ENCODE measurements around the gene GPSM1. TPM values are rescaled to one million over a fixed set of nuclear protein-coding genes. Genes with fewer than 3 reads are reported as not detected.

Gene GPSM1
- polyA plus RNA-seq, 1 of the 3 experiments (the other 2 are of a cell fraction) = 26.7 TPM

DNA sequence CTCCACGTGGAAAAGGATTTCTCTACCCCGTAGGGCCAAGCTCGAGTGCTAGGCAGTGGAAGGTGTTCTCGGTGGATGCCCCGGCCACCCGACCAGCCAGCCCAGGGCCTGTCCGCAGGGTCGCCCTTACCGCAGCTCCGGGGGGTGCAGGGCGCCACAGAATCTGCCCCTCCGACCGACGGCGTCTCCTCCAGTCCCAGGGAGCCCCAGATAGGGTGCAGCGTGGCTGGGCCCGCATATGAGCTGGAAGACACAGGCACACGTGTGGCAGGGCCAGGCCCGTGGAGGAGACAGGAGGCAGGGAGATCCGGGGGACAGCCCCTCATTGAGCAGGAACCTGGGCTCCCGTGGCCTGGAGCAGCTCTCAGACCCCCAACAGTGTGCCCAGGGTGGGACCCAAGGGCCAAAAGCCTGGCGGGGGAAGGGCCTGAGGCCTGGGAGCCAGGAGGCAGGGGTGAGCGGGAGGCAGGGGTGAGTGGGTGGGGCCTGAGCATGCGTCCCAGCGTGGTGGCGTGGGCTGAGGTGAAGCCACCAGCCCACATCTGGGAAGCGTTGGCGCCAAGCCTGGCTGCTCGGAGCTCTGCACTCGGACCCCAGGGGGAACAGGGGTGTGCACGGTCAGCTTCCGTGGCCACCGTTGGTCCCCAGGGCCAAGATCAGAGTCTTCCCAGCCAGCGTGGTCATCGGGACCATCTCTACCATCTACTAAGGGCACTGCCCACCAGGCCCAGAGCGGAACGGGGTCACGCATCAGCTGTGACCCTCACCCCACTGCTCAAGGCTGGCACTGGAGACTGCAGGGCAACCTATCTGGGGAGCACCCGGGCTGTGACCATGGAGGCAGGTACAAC, 45.7 kb upstream of the GPSM1 start:
- no peaks in the 10 kb centered on the region for H3K36me3 ChIP-seq (replicated peaks in 1 of 2; ENCODE audit: control insufficient read depth in 1 of 2, insufficient read depth in 2 of 2, low read length in 1 of 2)
- H3K27me3 ChIP-seq (ENCODE audit: insufficient read depth) = peaks cover 35% of the 10 kb centered on the region
- H3K4me2 ChIP-seq = no peak overlapping the region
- H3K9ac ChIP-seq = no peak overlapping the region
- H3F3A ChIP-seq (replicated peaks; ENCODE audit: insufficient read depth) = no peaks in the 10 kb centered on the region
- no peaks in the 10 kb centered on the region for H3K9me2 ChIP-seq
- TF ChIP-seq NFIC (IDR thresholded peaks at IDR 0.05; ENCODE audit: borderline replicate concordance) = no peak
- TF ChIP-seq SMC3 (IDR thresholded peaks at IDR 0.05; ENCODE audit: low read depth, low read length) = no peak
- TF ChIP-seq TCF12 (IDR thresholded peaks at IDR 0.05) = no peak
- no peak for TF ChIP-seq FOXJ3 (CRISPR knock-in tag; IDR thresholded peaks at IDR 0.05)
- TF ChIP-seq, protein P1, sequence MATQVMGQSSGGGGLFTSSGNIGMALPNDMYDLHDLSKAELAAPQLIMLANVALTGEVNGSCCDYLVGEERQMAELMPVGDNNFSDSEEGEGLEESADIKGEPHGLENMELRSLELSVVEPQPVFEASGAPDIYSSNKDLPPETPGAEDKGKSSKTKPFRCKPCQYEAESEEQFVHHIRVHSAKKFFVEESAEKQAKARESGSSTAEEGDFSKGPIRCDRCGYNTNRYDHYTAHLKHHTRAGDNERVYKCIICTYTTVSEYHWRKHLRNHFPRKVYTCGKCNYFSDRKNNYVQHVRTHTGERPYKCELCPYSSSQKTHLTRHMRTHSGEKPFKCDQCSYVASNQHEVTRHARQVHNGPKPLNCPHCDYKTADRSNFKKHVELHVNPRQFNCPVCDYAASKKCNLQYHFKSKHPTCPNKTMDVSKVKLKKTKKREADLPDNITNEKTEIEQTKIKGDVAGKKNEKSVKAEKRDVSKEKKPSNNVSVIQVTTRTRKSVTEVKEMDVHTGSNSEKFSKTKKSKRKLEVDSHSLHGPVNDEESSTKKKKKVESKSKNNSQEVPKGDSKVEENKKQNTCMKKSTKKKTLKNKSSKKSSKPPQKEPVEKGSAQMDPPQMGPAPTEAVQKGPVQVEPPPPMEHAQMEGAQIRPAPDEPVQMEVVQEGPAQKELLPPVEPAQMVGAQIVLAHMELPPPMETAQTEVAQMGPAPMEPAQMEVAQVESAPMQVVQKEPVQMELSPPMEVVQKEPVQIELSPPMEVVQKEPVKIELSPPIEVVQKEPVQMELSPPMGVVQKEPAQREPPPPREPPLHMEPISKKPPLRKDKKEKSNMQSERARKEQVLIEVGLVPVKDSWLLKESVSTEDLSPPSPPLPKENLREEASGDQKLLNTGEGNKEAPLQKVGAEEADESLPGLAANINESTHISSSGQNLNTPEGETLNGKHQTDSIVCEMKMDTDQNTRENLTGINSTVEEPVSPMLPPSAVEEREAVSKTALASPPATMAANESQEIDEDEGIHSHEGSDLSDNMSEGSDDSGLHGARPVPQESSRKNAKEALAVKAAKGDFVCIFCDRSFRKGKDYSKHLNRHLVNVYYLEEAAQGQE (IDR thresholded peaks at IDR 0.05; ENCODE audit: low read depth, low read length) = no peak
- no peak for TF ChIP-seq CHD2 (IDR thresholded peaks at IDR 0.05; ENCODE audit: low read length, partially characterized antibody)
- no peak for TF ChIP-seq MXI1 (IDR thresholded peaks at IDR 0.05; ENCODE audit: low read depth, low read length)
- TF ChIP-seq, protein P2, sequence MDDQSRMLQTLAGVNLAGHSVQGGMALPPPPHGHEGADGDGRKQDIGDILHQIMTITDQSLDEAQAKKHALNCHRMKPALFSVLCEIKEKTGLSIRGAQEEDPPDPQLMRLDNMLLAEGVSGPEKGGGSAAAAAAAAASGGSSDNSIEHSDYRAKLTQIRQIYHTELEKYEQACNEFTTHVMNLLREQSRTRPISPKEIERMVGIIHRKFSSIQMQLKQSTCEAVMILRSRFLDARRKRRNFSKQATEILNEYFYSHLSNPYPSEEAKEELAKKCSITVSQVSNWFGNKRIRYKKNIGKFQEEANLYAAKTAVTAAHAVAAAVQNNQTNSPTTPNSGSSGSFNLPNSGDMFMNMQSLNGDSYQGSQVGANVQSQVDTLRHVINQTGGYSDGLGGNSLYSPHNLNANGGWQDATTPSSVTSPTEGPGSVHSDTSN (IDR thresholded peaks at IDR 0.05) = no peak
- no peak for TF ChIP-seq TAF1 (IDR thresholded peaks at IDR 0.05; ENCODE audit: borderline replicate concordance, low read depth, low read length)
- no peak for TF ChIP-seq NRF1 (IDR thresholded peaks at IDR 0.05; ENCODE audit: low read depth, low read length)
- no peak for TF ChIP-seq YY1 (IDR thresholded peaks at IDR 0.05; ENCODE audit: low read depth)
- TF ChIP-seq SIN3A (IDR thresholded peaks at IDR 0.05; ENCODE audit: borderline replicate concordance, low read depth, low read length) = no peak
- TF ChIP-seq, protein P3, sequence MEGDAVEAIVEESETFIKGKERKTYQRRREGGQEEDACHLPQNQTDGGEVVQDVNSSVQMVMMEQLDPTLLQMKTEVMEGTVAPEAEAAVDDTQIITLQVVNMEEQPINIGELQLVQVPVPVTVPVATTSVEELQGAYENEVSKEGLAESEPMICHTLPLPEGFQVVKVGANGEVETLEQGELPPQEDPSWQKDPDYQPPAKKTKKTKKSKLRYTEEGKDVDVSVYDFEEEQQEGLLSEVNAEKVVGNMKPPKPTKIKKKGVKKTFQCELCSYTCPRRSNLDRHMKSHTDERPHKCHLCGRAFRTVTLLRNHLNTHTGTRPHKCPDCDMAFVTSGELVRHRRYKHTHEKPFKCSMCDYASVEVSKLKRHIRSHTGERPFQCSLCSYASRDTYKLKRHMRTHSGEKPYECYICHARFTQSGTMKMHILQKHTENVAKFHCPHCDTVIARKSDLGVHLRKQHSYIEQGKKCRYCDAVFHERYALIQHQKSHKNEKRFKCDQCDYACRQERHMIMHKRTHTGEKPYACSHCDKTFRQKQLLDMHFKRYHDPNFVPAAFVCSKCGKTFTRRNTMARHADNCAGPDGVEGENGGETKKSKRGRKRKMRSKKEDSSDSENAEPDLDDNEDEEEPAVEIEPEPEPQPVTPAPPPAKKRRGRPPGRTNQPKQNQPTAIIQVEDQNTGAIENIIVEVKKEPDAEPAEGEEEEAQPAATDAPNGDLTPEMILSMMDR (IDR thresholded peaks at IDR 0.05) = no peak
- TF ChIP-seq, protein P4, sequence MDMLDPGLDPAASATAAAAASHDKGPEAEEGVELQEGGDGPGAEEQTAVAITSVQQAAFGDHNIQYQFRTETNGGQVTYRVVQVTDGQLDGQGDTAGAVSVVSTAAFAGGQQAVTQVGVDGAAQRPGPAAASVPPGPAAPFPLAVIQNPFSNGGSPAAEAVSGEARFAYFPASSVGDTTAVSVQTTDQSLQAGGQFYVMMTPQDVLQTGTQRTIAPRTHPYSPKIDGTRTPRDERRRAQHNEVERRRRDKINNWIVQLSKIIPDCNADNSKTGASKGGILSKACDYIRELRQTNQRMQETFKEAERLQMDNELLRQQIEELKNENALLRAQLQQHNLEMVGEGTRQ (IDR thresholded peaks at IDR 0.05; ENCODE audit: borderline replicate concordance, low read depth, low read length) = no peak
- no peak overlapping the region for H2AFZ ChIP-seq (ENCODE audit: low read depth)
- DNase-seq = no peak
- H3K9me3 ChIP-seq = no peaks in the 10 kb centered on the region
- peaks cover 0 to 4% of the 10 kb centered on the region in 2 experiments; a peak in 1 of 4 replicates for H3K4me1 ChIP-seq (ENCODE audit: control insufficient read depth in 1 of 2, insufficient read depth in 2 of 2, low read depth in 1 of 2, low read length in 1 of 2)
- H3K79me2 ChIP-seq (ENCODE audit: insufficient read depth) = no peaks in the 10 kb centered on the region
- CTCF ChIA-PET = interaction anchor here (0.6 to 4.8 kb wide), 9 partner anchors 12 to 203 kb away, joined by 3 to 59 read pairs (median 3); no protein-coding TSS in a partner anchor
- H3K4me3 ChIP-seq (ENCODE audit: low read depth in 2 of 2, low read length in 1 of 2) = no peak overlapping the region
- no peaks in the 10 kb centered on the region for H4K20me1 ChIP-seq (ENCODE audit: insufficient read depth)
- H3K27ac ChIP-seq (ENCODE audit: low read depth in 2 of 2, low read length in 1 of 2) = no peak overlapping the region
- POLR2A ChIA-PET = no interaction called here
- WGBS (ENCODE audit: low lambda C conversion rate) = 72% methylated on average over 20 of the region's 39 CpGs

Data from SK-N-SH (cell line).